Heart right ventricle (tissue), 16 donors: Measurements from ENCODE around the gene BTG3. TPM values are rescaled to one million over a fixed set of nuclear protein-coding genes. Genes with fewer than 3 reads are reported as not detected.

Experiments used
- ATAC-seq, 8 donors: fragments of 200-7000 bp; cut with Tn5 transposase; one replicate each; pipeline ENCODE4 v1.9.1; 2020; ENCODE audit warnings: mild to moderate bottlenecking in 8 of 8, moderate library complexity in 8 of 8, moderate number of reproducible peaks in 1 of 8
- DNase-seq, 2 donors: peaks; one replicate each; pipeline ENCODE4 v3.0.0-alpha.2; 2020
- H3K27ac ChIP-seq, 10 donors: fragments of 200-600 bp; sonication (generic) in 2 of 10; one replicate each; pipeline versions ENCODE4 v1.5.0 to v1.8.0; 2020 to 2022; ENCODE audit warnings: mild to moderate bottlenecking in 3 of 10
- H3K27me3 ChIP-seq, 7 donors: fragments of 200-600 bp; one replicate each; pipeline ENCODE4 v1.8.0; 2021 to 2022; ENCODE audit warnings: mild to moderate bottlenecking in 2 of 7
- H3K36me3 ChIP-seq, 9 donors: fragments of 200-600 bp; sonication (generic) in 1 of 9; one replicate each; pipeline versions ENCODE4 v1.5.0 to v1.8.0; 2020 to 2022; ENCODE audit warnings: mild to moderate bottlenecking in 2 of 9
- H3K4me1 ChIP-seq, 9 donors: fragments of 200-600 bp; sonication (generic) in 1 of 9; one replicate each; pipeline versions ENCODE4 v1.5.0 to v1.8.0; 2020 to 2022; ENCODE audit warnings: mild to moderate bottlenecking in 4 of 9
- H3K4me3 ChIP-seq, 10 donors: fragments of 200-600 bp; sonication (generic) in 2 of 10; one replicate each; pipeline versions ENCODE4 v1.5.0 to v1.8.0; 2020 to 2022; ENCODE audit warnings: mild to moderate bottlenecking in 7 of 10, moderate library complexity in 2 of 10
- H3K9me3 ChIP-seq, 11 donors: fragments of 200-600 bp in 10 of 11; sonication (generic) in 2 of 11; one replicate each; pipeline versions ENCODE4 v1.5.0 to v1.8.0; 2013 to 2022; ENCODE audit warnings: mild to moderate bottlenecking in 2 of 11, control low read depth in 1 of 11, moderate library complexity in 1 of 11
- WGBS, 2 donors: extraction: QIAGEN DNeasy Blood & Tissue Kit; methylation state at CpG; one replicate each; pipeline ENCODE4 v1.1.7; 2013; ENCODE audit warnings: inconsistent platforms in 1 of 2; 5-methylcytosine and 5-hydroxymethylcytosine counted together
- intact Hi-C, 10 donors: fragments of 100-400 bp; cut with DNase I; formaldehyde crosslinking; loops; one replicate each; pipeline versions ENCODE4 v1.11.1 to v1.14.2; 2022
- polyA plus RNA-seq, 2 donors: library from polyadenylated mRNA; stranded (reverse); fragments of 200-250 nt; gene quantifications; one replicate each; pipeline ENCODE4 v1.2.3, GENCODE V29; 2013
- total RNA-seq, 10 donors: library from RNA; stranded (reverse); fragmentation: NEBNext Ultra II Directional in 3 of 10; extraction: Animal tissue kit (Norgen Biotek cat#: 25700) in 3 of 10; gene quantifications; one replicate each; pipeline versions ENCODE4 v1.2.1 to v1.2.4, GENCODE V29; 2021 to 2023
- TF ChIP-seq, protein P1 (sequence below), 9 donors: fragments of 200-600 bp; sonication (generic) in 2 of 9; IDR thresholded peaks; one replicate each; pipeline versions ENCODE4 v1.5.0 to v1.8.0; 2021 to 2022; ENCODE audit warnings: antibody characterized with exemption in 9 of 9, mild to moderate bottlenecking in 5 of 9, moderate library complexity in 1 of 9
- donor health status: Arrhythmogenic right ventricular cardiomyopathy.
- donor health status: ischemic (EF 13 %, LVEDD 7.1; RV severe dilation, severe dysfunction).
- donor health status: healthy with polysubstance abuse.
- donor health status: DM: no; HTN: yes; CAD: no.
- donor health status: DM: no; HTN: no; CAD: no.
- donor health status: ischemic (EF 25% LVEDD 6.9; RV normal size, moderate dysfunction).
- donor health status: ischemic (EF 25% LVEDD 5.7; RV mildly dilated, moderate dysfunction).
- donor health status: healthy.
- donor health status: DM: yes; HTN: yes; CAD: no.
- donor health status: Ischemic cardiomyopathy.
- donor health status: ischemic (EF 35%, LVEDD 5.7; RV mildly dilated, moderate dysfunction).
- donor health status: nonischemic (EF 11% LVEDD 7.7; RV severe dilation, severe dysfunction).
- donor health status: DM: yes; HTN: yes; CAD: no.
- donor health status: PGD.
- donor health status: ischemic (EF 29% LVEDD 5.4; RV normal size, mild dysfunction).
- donor health status: nonischemic (EF 23%, LVEDD 6.1; RV moderate dilation, normal function).

Gene BTG3
- total and polyA plus RNA-seq, 12 donors = 2.4 to 13.2 (median 5.5) TPM

DNA sequence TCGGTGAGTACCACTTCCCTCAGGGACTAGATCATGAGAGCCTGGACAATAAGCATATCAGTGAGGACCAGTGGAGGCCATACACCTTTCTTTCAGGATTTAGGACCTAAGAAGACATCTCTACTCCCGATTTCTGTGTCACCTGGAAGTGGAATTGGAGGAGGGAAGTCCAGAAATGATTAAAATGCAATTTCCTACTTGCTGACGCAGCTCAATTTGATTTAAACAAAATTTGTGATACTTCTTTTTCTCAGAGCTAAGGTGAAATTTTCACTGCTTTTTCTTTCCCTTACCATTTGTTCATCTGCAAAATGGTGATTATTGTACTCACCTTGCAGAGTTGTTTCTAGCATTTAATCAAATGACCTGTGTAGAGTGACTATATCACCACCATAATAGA is 38.8 kb upstream of the BTG3 start:
- TF ChIP-seq, protein P1, sequence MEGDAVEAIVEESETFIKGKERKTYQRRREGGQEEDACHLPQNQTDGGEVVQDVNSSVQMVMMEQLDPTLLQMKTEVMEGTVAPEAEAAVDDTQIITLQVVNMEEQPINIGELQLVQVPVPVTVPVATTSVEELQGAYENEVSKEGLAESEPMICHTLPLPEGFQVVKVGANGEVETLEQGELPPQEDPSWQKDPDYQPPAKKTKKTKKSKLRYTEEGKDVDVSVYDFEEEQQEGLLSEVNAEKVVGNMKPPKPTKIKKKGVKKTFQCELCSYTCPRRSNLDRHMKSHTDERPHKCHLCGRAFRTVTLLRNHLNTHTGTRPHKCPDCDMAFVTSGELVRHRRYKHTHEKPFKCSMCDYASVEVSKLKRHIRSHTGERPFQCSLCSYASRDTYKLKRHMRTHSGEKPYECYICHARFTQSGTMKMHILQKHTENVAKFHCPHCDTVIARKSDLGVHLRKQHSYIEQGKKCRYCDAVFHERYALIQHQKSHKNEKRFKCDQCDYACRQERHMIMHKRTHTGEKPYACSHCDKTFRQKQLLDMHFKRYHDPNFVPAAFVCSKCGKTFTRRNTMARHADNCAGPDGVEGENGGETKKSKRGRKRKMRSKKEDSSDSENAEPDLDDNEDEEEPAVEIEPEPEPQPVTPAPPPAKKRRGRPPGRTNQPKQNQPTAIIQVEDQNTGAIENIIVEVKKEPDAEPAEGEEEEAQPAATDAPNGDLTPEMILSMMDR (IDR thresholded peaks at IDR 0.05) = no peak
- intact Hi-C loops = no loop called here
- no peaks in the 10 kb centered on the region for H3K4me1 ChIP-seq
- no peaks in the 10 kb centered on the region for H3K27me3 ChIP-seq
- ATAC-seq = no peak
- peaks cover 0 to 19% (median 0%) of the 10 kb centered on the region in 11 donors for H3K9me3 ChIP-seq
- H3K36me3 ChIP-seq = no peaks in the 10 kb centered on the region
- H3K27ac ChIP-seq = no peak overlapping the region
- 67 to 68% methylated on average over 3 of the region's 3 CpGs for WGBS, 2 donors
- no peak for DNase-seq
- no peak overlapping the region for H3K4me3 ChIP-seq

GRCh38 chr21:17650292-17650691 is 37.6 kb upstream of the BTG3 start:
- ATAC-seq (no peak), DNase-seq (no peak)
- WGBS, 2 donors = 44 to 53% methylated on average over 1 of the region's 1 CpG
- Histone ChIP-seq H3K36me3 (no peaks in the 10 kb centered on the region), H3K4me1 (no peaks in the 10 kb centered on the region), H3K4me3 (no peak overlapping the region), H3K27me3 (no peaks in the 10 kb centered on the region), H3K9me3 (peaks cover 0 to 14% (median 0%) of the 10 kb centered on the region in 11 donors), H3K27ac (no peak overlapping the region)
- TF ChIP-seq, protein P1 (IDR thresholded peaks at IDR 0.05) = no peak
- intact Hi-C loops = no loop called here

DNA sequence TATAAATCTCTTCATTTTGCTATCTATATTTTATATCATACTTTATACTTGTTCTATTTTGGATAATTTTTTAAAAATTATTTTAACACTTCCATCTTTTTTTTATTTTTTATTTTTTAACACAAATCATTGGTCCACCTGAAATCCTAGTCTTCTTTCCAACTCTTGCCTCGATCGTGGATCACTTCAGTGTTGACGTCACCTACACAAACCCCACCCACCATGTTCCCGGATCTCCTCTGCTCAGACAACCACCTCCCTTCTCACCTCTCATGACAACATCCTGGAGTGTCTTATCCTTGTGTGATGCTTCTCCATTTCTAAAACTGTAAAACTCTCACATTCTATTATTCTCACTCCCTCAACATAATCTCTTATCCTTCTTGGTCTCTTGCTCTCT is 34.1 kb upstream of the BTG3 start:
- Histone ChIP-seq H3K4me1 (no peaks in the 10 kb centered on the region), H3K4me3 (no peak overlapping the region), H3K36me3 (no peaks in the 10 kb centered on the region), H3K27me3 (no peaks in the 10 kb centered on the region), H3K27ac (no peak overlapping the region), H3K9me3 (peaks cover 0 to 10% (median 0%) of the 10 kb centered on the region in 11 donors)
- ATAC-seq (no peak), DNase-seq (no peak)
- TF ChIP-seq, protein P1 (IDR thresholded peaks at IDR 0.05) = no peak
- intact Hi-C loops = no loop called here
- WGBS, 2 donors = 79 to 82% methylated on average over 4 of the region's 4 CpGs

DNA sequence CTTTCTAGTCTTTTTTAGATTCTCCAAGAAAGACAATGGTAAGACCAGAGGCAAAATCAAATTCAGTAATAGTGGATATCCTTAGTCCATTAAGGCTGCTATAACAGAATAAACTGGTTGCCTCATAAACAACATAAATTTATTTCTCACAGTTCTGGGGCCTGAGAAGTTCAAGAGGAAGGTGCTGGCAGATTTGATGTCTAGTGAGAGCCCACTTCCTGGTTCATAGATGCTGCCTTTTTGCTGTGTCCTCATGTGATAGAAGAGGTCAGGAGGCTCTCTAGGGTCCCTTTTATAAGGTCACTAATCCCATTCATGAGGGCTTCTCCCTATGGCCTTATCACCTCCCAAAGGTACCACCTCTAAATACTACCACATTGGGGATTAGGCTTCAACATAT is 31.5 kb upstream of the BTG3 start:
- H3K27me3 ChIP-seq = no peaks in the 10 kb centered on the region
- no peaks in the 10 kb centered on the region for H3K36me3 ChIP-seq
- H3K4me3 ChIP-seq = no peak overlapping the region
- H3K9me3 ChIP-seq = peaks cover 0 to 20% (median 0%) of the 10 kb centered on the region in 11 donors
- ATAC-seq = no peak
- no peaks in the 10 kb centered on the region for H3K4me1 ChIP-seq
- no peak for DNase-seq
- no peak overlapping the region for H3K27ac ChIP-seq
- TF ChIP-seq, protein P1 (IDR thresholded peaks at IDR 0.05) = no peak
- intact Hi-C loops = no loop called here
